HCT116 (cell line): Measurements from ENCODE around the gene SETD3. TPM values are rescaled to one million over a fixed set of nuclear protein-coding genes. Genes with fewer than 3 reads are reported as not detected.

Experiments used
- ATAC-seq: fragments of 200-7000 bp; cut with Tn5 transposase; 2 replicates; pipeline ENCODE4 v1.9.1; 2020; ENCODE audit warnings: mild to moderate bottlenecking, moderate library complexity
- BruUV-seq: library from RNA; stranded (reverse); fragments of 400-500 nt; replicated peaks from 2 replicates; lab custom pipeline; 2021; lab: Mats Ljungman, UMichigan
- CTCF ChIA-PET: fragments of 300-600 bp; sonication (Branson Sonifier 250); formaldehyde crosslinking; loops from one replicate; lab custom pipeline; 2021; ENCODE audit warnings: antibody characterized with exemption; lab: Charles Lee
- POLR2A ChIA-PET: fragments of 300-600, 350-600 bp; sonication (Branson Sonifier 250); formaldehyde crosslinking; loops from one replicate; lab custom pipeline; 2021; ENCODE audit warnings: antibody characterized with exemption; lab: Charles Lee
- RAD21 ChIA-PET, 2 experiments: fragments of 300-600 bp; sonication (Branson Sonifier 250); formaldehyde crosslinking; loops; one replicate each; lab custom pipeline; 2023; ENCODE audit warnings: low total read pairs in 2 of 2; ENCODE audit not compliant: uncharacterized antibody in 2 of 2, unreplicated experiment in 2 of 2, low non-redundant PET in 1 of 2; lab: Charles Lee
- DNase-seq: peaks from one replicate; pipeline ENCODE4 v3.0.0-alpha.2; 2010; ENCODE audit warnings: low read depth, low spot score
- H2AFZ ChIP-seq: fragments of 200-600 bp; shearing (Covaris generic), sonication (generic); 2 replicates; pipeline ENCODE4 v1.6.1; 2017; ENCODE audit warnings: low read depth, mixed run types, mixed read lengths, antibody characterized with exemption, low read length; ENCODE audit not compliant: poor library complexity, severe bottlenecking
- H3K27ac ChIP-seq: 2 replicates; pipeline ENCODE4 v1.5.1; 2012; ENCODE audit warnings: low read depth, low read length
- H3K27me3 ChIP-seq: fragments of 200-600 bp; sonication (generic); 2 replicates; pipeline ENCODE4 v1.6.1; 2016; ENCODE audit warnings: mixed run types, low read length, mixed read lengths; ENCODE audit not compliant: insufficient read depth
- H3K36me3 ChIP-seq, 2 experiments: fragments of 200-500 bp in 1 of 2; fragments of 200-600 bp in 1 of 2; sonication (Bioruptor generic) in 1 of 2; sonication (generic) in 1 of 2; 2 replicates each; pipeline versions ENCODE4 v1.5.1 to v1.6.1; 2014 to 2016; ENCODE audit warnings: low read length in 2 of 2, inconsistent platforms in 1 of 2, mixed read lengths in 1 of 2, mixed run types in 1 of 2; ENCODE audit not compliant: insufficient read depth in 2 of 2, control insufficient read depth in 1 of 2
- H3K4me1 ChIP-seq, 2 experiments: fragments of 200-600 bp in 1 of 2; sonication (generic) in 1 of 2; 2 replicates each; pipeline versions ENCODE4 v1.5.1 to v1.6.1; 2012 to 2017; ENCODE audit warnings: low read length in 2 of 2, inconsistent platforms in 1 of 2, mild to moderate bottlenecking in 1 of 2, mixed read lengths in 1 of 2, mixed run types in 1 of 2, moderate library complexity in 1 of 2; ENCODE audit not compliant: insufficient read depth in 2 of 2, control insufficient read depth in 1 of 2
- H3K4me2 ChIP-seq: fragments of 200-600 bp; sonication (generic); 2 replicates; pipeline ENCODE4 v1.6.1; 2017; ENCODE audit warnings: mixed run types, low read length, mixed read lengths
- H3K4me3 ChIP-seq, 2 experiments: fragments of 200-600 bp in 1 of 2; sonication (generic) in 1 of 2; replicated peaks in 1 of 2; 2 replicates each; pipeline ENCODE4 v1.5.1; 2011 to 2016; ENCODE audit warnings: low read length in 2 of 2, control low read depth in 1 of 2, low read depth in 1 of 2, mild to moderate bottlenecking in 1 of 2, mixed read lengths in 1 of 2, mixed run types in 1 of 2
- H3K79me2 ChIP-seq: fragments of 200-600 bp; sonication (generic); 2 replicates; pipeline ENCODE4 v1.6.1; 2017; ENCODE audit warnings: mild to moderate bottlenecking, mixed run types, low read length, moderate library complexity, mixed read lengths; ENCODE audit not compliant: insufficient read depth
- H3K9ac ChIP-seq: fragments of 200-600 bp; sonication (generic); 2 replicates; pipeline ENCODE4 v1.6.1; 2016; ENCODE audit warnings: low read length, mixed read lengths
- H3K9me2 ChIP-seq: fragments of 200-600 bp; sonication (generic), shearing (Covaris generic); 2 replicates; pipeline ENCODE4 v1.6.1; 2017; ENCODE audit warnings: mixed run types, mild to moderate bottlenecking, moderate library complexity; ENCODE audit not compliant: insufficient read depth
- H3K9me3 ChIP-seq, 2 experiments: fragments of 200-500 bp in 1 of 2; fragments of 200-600 bp in 1 of 2; sonication (Bioruptor generic) in 1 of 2; sonication (generic) in 1 of 2; 2 replicates each; pipeline ENCODE4 v1.6.1; 2014 to 2017; ENCODE audit warnings: low read length in 2 of 2, mixed read lengths in 2 of 2, inconsistent platforms in 1 of 2, low read depth in 1 of 2, mild to moderate bottlenecking in 1 of 2, mixed run types in 1 of 2, moderate library complexity in 1 of 2; ENCODE audit not compliant: control insufficient read depth in 1 of 2, insufficient read depth in 1 of 2
- H4K20me1 ChIP-seq: fragments of 200-600 bp; sonication (generic), shearing (Covaris generic); 2 replicates; pipeline ENCODE4 v1.6.1; 2017; ENCODE audit warnings: mixed run types, mild to moderate bottlenecking, moderate library complexity; ENCODE audit not compliant: insufficient read depth
- CBX3 ChIP-seq: IDR thresholded peaks from 2 replicates; pipeline ENCODE4 v1.6.1; 2012; ENCODE audit warnings: low read depth
- CEBPB ChIP-seq: IDR thresholded peaks from 2 replicates; pipeline ENCODE4 v1.6.1; 2012; ENCODE audit warnings: low read depth
- EGR1 ChIP-seq: IDR thresholded peaks from 2 replicates; pipeline ENCODE4 v1.6.1; 2012; ENCODE audit warnings: low read depth
- ELF1 ChIP-seq: IDR thresholded peaks from 2 replicates; pipeline ENCODE4 v1.6.1; 2012; ENCODE audit warnings: low read depth, borderline replicate concordance
- EZH2 ChIP-seq: fragments of 200-600 bp; sonication (generic); IDR thresholded peaks from 2 replicates; pipeline ENCODE4 v1.6.1; 2017; ENCODE audit warnings: antibody characterized with exemption, mixed run types
- MAX ChIP-seq: IDR thresholded peaks from 2 replicates; pipeline ENCODE4 v1.6.1; 2012
- POLR2A ChIP-seq: IDR thresholded peaks from 2 replicates; pipeline ENCODE4 v1.7.0; 2011; ENCODE audit warnings: borderline replicate concordance; ENCODE audit not compliant: insufficient read depth, insufficient read length; ENCODE audit errors: extremely low read depth
- RAD21 ChIP-seq: IDR thresholded peaks from 2 replicates; pipeline ENCODE4 v1.6.1; 2012; ENCODE audit warnings: low read depth, mild to moderate bottlenecking
- SP1 ChIP-seq: IDR thresholded peaks from 2 replicates; pipeline ENCODE4 v1.6.1; 2012; ENCODE audit warnings: low read depth
- SRF ChIP-seq: IDR thresholded peaks from 2 replicates; pipeline ENCODE4 v1.6.1; 2012; ENCODE audit warnings: low read depth
- TCF7L2 ChIP-seq: IDR thresholded peaks from 2 replicates; pipeline ENCODE4 v1.7.0; 2011; ENCODE audit warnings: borderline replicate concordance, inconsistent platforms; ENCODE audit not compliant: insufficient read depth, insufficient read length; ENCODE audit errors: extremely low read depth
- YY1 ChIP-seq: IDR thresholded peaks from 2 replicates; pipeline ENCODE4 v1.6.1; 2011; ENCODE audit warnings: low read length, low read depth, moderate library complexity, mild to moderate bottlenecking; ENCODE audit not compliant: insufficient replicate concordance; ENCODE audit errors: extremely low read depth
- ZNF274 ChIP-seq: fragments of 200-500 bp; sonication (Bioruptor generic); IDR thresholded peaks from 2 replicates; pipeline ENCODE4 v1.6.1; 2014; ENCODE audit warnings: mild to moderate bottlenecking, low read depth, low read length, inconsistent platforms
- intact Hi-C: fragments of 100-400 bp; cut with micrococcal nuclease; formaldehyde crosslinking; loops from 2 replicates; pipeline ENCODE4 v1.10.0; 2022
- total RNA-seq: library from RNA; stranded (reverse); gene quantifications from one replicate; pipeline ENCODE4 v1.2.1, GENCODE V29; 2021; ENCODE audit not compliant: unreplicated experiment
- TF ChIP-seq, protein P1 (sequence below): IDR thresholded peaks from 2 replicates; pipeline ENCODE4 v1.6.1; 2012; ENCODE audit warnings: low read depth

The SETD3 gene
- total RNA-seq, 1 experiment from 2014 or later = 46.6 TPM

DNA sequence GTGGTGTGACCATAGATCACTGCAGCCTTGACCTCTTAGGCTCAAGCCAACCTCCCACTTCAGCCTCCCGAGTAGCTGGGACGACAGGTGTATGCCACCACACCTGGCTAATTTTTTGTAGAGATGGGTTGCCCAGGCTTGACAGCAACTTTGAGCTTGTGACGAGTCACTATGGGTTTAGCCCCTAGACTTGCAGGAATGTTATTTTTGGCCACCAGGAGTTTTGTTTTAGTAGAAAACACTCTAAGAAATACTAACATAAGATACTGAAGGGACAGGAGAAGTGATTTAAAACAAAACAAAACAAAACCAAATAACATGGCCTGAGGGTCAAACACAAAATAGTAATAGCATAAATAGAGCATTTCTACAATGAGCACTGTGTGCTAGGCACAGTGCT is 26.4 kb downstream of the SETD3 start:
- CTCF ChIA-PET = no interaction called here
- POLR2A ChIA-PET = no interaction called here
- no peaks in the 10 kb centered on the region for H3K9me2 ChIP-seq
- no peak for TF ChIP-seq EZH2
- TF ChIP-seq, protein P1, sequence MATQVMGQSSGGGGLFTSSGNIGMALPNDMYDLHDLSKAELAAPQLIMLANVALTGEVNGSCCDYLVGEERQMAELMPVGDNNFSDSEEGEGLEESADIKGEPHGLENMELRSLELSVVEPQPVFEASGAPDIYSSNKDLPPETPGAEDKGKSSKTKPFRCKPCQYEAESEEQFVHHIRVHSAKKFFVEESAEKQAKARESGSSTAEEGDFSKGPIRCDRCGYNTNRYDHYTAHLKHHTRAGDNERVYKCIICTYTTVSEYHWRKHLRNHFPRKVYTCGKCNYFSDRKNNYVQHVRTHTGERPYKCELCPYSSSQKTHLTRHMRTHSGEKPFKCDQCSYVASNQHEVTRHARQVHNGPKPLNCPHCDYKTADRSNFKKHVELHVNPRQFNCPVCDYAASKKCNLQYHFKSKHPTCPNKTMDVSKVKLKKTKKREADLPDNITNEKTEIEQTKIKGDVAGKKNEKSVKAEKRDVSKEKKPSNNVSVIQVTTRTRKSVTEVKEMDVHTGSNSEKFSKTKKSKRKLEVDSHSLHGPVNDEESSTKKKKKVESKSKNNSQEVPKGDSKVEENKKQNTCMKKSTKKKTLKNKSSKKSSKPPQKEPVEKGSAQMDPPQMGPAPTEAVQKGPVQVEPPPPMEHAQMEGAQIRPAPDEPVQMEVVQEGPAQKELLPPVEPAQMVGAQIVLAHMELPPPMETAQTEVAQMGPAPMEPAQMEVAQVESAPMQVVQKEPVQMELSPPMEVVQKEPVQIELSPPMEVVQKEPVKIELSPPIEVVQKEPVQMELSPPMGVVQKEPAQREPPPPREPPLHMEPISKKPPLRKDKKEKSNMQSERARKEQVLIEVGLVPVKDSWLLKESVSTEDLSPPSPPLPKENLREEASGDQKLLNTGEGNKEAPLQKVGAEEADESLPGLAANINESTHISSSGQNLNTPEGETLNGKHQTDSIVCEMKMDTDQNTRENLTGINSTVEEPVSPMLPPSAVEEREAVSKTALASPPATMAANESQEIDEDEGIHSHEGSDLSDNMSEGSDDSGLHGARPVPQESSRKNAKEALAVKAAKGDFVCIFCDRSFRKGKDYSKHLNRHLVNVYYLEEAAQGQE = no peak
- no peak for TF ChIP-seq SRF
- TF ChIP-seq SP1 = no peak
- TF ChIP-seq EGR1 = no peak
- no peak for TF ChIP-seq CEBPB
- TF ChIP-seq YY1 = no peak
- no peak for TF ChIP-seq TCF7L2
- no peak for TF ChIP-seq ELF1
- TF ChIP-seq ZNF274 = no peak
- no peak for TF ChIP-seq POLR2A
- no peak for TF ChIP-seq RAD21
- TF ChIP-seq MAX = no peak
- TF ChIP-seq CBX3 = no peak
- no peak overlapping the region for H3K4me2 ChIP-seq
- H3K27ac ChIP-seq = no peak overlapping the region
- DNase-seq (no peak), ATAC-seq (no peak)
- H2AFZ ChIP-seq = no peak overlapping the region
- no peak overlapping the region for H3K9ac ChIP-seq
- H3K9me3 ChIP-seq = no peaks in the 10 kb centered on the region
- H3K79me2 ChIP-seq = no peaks in the 10 kb centered on the region
- peaks cover 5 to 18% of the 10 kb centered on the region in 2 experiments; a peak in 3 of 4 replicates for H3K36me3 ChIP-seq
- no peak overlapping the region for H3K4me3 ChIP-seq
- H4K20me1 ChIP-seq = no peaks in the 10 kb centered on the region
- H3K4me1 ChIP-seq = no peaks in the 10 kb centered on the region
- BruUV-seq = no TSS peak
- no peaks in the 10 kb centered on the region for H3K27me3 ChIP-seq
- intact Hi-C loops = no loop called here
- RAD21 ChIA-PET = no interaction called here
